Stimulated activated naive CD4-positive, alpha-beta T cell treated with Interleukin-2 at 50 U/mL for 16 hours (primary cell): ENCODE data around the gene ERICH6.
"Not testable (repeated sequence)": the region's sequence is repeated elsewhere in the genome, so short reads cannot be mapped to it uniquely, and the experiment has no call there.

ENCODE experiments used
- DNase-seq: peaks from one replicate; lab custom pipeline; 2025; lab: John Stamatoyannopoulos, UW

The ERICH6 gene

GRCh38 chr3:150682279-150682678 is 21.4 kb downstream of the ERICH6 start:
- no peak for DNase-seq

DNA sequence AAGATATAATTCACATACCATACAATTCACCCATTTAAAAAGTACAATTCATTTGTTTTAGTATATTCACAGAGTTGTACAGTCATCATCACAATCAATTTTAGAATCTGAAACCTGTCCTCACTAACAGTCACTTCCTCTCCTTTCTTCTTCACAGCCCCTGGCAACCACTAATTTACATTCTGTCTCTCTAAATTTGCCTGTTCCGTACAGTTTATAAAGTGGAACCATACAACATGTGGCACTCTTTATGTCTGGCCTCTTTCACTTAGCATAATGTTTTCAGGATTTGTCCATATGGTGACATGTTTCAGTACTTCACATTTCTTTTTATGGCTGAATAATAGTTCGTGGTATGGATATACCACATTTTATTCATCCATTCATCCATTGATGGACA is 22.7 kb downstream of the ERICH6 start:
- DNase-seq = no peak

- DNase-seq = no peak
These were observed 23.2 kb downstream of the ERICH6 start for GRCh38 chr3:150680562-150680961.

- no peak for DNase-seq
These were observed 28.1 kb downstream of the ERICH6 start for GRCh38 chr3:150675587-150675986.

DNA sequence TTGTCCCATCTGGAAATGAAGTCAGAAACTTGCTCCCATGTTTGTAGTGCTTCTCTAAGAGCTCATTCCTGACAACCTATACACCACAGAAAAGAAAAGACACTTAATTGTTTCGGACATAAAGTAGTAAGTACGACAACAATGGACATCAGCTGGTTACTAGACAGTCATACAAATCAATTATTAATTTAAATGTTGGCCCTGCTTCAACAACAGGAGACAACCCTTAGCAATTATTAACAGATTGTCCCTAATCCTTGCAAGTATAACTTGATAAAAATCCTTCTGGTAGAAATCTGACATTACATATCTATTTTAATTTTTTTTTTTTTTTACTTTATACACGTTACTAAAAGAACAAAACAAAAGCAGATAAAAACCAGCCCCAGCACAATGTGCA is 29.8 kb downstream of the ERICH6 start:
- no peak for DNase-seq

- no peak for DNase-seq
These were observed 37.6 kb downstream of the ERICH6 start for GRCh38 chr3:150666167-150666566.

- DNase-seq = no peak
These were observed 40.3 kb downstream of the ERICH6 start for GRCh38 chr3:150663461-150663860.

- no peak for DNase-seq
These were observed 41.1 kb downstream of the ERICH6 start for GRCh38 chr3:150662410-150663200.

GRCh38 chr3:150656316-150656715 is 47.4 kb downstream of the ERICH6 start:
- no peak for DNase-seq

DNA sequence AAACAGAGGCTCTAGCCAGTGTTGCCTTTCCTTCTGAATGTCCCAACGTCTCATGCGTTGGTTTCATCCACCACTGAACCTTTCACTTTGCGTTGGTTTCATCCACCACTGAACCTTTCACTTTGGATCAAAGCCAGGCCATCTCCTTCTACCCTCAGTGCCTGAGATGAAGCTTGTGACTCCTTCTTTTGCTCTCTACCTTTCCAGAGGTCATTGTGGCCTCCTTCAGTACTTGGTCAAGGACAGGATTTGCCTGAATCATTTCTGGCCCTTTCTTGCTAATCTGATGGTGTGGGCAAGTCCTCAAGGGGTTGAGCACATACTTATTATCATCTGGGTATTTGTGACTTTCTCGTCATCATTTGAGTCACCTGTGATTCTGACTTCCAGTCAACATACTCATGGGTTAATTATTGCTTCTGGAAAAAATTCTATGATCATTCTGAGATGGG is 50.6 kb downstream of the ERICH6 start:
- no peak for DNase-seq

GRCh38 chr3:150640256-150640655 is 63.5 kb downstream of the ERICH6 start:
- DNase-seq = no peak

GRCh38 chr3:150639262-150639661 is 64.5 kb downstream of the ERICH6 start:
- no peak for DNase-seq

GRCh38 chr3:150636258-150636657 is 67.5 kb downstream of the ERICH6 start:
- no peak for DNase-seq

DNA sequence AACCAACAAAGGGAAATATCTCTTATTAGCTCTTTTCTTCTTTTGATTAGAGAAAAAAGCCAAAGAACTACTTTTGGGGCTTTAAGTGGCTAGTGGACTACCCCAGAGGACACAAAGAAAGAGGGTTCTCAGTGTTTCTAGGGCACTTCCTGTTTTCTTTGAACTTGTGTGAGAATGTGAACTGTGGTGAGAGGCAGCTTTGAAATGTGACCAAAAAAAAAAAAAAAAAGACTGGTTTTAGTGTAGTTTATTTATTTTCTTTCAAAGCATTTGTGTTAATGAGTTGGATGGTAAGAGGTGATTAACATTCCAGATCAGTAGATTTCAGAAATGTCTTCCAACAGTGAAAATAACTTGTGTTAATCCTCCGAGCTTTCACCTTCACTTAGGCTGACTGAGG is 68.2 kb downstream of the ERICH6 start:
- no peak for DNase-seq

DNA sequence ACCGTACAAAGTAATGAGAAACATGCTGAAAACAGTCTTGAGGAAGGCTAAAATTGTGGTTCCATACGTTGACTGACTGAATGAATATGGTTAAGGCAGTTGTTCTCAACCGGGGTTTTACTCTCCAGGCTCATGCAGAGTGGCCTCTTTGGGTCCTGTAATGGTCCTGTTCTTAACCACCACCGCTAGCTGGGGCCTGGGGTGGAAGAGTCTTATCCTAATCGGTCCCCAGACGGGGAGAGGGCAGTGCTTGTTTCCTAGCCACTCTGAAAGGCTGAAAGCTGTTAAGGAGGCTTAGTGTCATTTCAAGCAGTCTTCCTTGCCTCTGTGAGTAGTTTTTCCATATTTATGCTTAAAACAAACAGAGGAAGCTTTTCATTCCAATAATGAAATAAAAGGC is 68.6 kb downstream of the ERICH6 start:
- DNase-seq = no peak

- DNase-seq = no peak
These were observed 72.1 kb downstream of the ERICH6 start for GRCh38 chr3:150631515-150632221.

DNA sequence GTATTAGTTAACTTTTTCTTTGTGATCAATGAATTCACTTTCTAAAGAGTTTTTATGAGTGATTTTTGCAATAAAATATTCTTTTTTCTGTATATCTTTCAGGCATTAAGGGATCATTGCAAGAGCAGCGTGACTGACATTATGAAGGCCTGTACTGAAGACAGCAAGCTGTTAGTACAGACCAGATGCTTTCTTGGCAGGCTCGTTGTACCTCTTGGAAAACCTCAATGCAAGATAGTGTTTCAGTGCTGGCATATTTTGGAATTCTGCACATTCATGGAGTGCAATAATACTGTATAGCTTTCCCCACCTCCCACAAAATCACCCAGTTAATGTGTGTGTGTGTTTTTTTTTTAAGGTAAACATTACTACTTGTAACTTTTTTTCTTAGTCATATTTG is 76.2 kb downstream of the ERICH6 start:
- no peak for DNase-seq

- no peak for DNase-seq
These were observed 77.4 kb downstream of the ERICH6 start for GRCh38 chr3:150626148-150626930.

DNA sequence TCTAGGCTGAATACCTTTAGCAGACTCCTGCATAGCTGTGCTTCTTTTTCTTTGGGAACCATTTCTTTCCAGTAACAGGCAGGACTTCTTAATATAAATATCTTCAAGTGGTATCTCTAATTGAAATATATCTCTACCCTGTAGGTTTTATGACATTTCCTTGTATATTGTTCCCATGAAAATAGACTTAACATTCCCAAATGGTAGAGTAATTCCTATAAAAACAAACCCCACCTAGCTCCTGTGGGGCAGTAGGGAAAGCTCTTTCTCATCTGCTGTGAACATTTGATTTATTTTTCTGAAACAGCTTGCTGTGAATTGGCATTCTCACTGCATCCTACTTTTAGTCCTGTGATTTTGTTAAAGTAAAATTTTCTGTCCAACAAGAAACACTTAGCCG is 79.8 kb downstream of the ERICH6 start:
- DNase-seq = no peak

- not testable (repeated sequence) for DNase-seq
These were observed 80.8 kb downstream of the ERICH6 start for GRCh38 chr3:150622955-150623354.

DNA sequence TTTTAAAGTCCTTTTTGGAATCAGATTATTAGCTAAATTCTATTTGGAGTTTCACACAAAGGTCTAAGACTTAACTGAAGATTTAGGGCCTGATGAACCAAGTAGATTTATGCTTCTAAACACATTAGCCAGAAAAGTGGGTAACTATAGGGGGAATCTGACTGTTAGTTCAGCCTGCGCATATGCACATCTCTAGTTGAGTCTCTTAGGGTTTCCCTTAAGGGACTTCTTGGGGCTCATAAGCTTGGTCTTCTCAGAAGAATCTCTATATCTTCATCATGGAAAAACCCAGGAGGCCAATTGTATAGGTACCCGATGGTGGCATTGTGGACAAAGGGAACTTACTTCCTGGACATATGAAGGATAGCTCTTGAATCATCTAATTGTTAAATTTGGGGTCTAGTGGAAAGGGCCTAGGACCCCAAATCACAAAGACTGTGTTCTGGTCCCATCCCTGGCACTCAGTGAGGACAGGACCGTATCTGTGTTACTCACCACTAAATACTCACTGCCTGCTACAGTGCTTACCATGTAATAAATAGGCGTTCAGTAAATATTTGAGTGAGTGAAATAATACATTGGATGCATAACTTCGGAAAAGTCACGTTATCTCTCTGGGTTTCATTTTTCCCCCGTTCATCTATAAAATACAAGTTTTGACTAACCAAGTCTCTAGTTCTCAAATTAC is 83.6 kb downstream of the ERICH6 start:
- no peak for DNase-seq
